Esophagus (tissue), 2 donors: ENCODE results near the gene VWA8. TPM values are rescaled to one million over a fixed set of nuclear protein-coding genes. Genes with fewer than 3 reads are reported as not detected.

ENCODE experiments used
- H3K27ac ChIP-seq, 2 donors: one replicate each; pipeline ENCODE4 v1.5.1; 2013; ENCODE audit warnings: low read depth in 2 of 2, mild to moderate bottlenecking in 2 of 2, inconsistent platforms in 1 of 2, low read length in 1 of 2, moderate library complexity in 1 of 2
- H3K27me3 ChIP-seq, 2 donors: one replicate each; pipeline ENCODE4 v1.6.1; 2013; ENCODE audit warnings: low read length in 2 of 2, control low read depth in 1 of 2, mild to moderate bottlenecking in 1 of 2; ENCODE audit not compliant: insufficient read depth in 2 of 2, control insufficient read depth in 1 of 2
- H3K36me3 ChIP-seq, 2 donors: one replicate each; pipeline ENCODE4 v1.6.1; 2013; ENCODE audit warnings: low read length in 1 of 2; ENCODE audit not compliant: control insufficient read depth in 2 of 2, insufficient read depth in 2 of 2
- H3K4me1 ChIP-seq, 2 donors: one replicate each; pipeline ENCODE4 v1.6.1; 2013; ENCODE audit warnings: low read length in 1 of 2; ENCODE audit not compliant: control insufficient read depth in 2 of 2, insufficient read depth in 2 of 2
- H3K4me3 ChIP-seq, 2 donors: one replicate each; pipeline ENCODE4 v1.5.1; 2013; ENCODE audit warnings: low read length in 2 of 2, mild to moderate bottlenecking in 2 of 2, low read depth in 1 of 2, moderate library complexity in 1 of 2
- H3K9me3 ChIP-seq, 2 donors: one replicate each; pipeline ENCODE4 v1.6.1; 2013; ENCODE audit warnings: mild to moderate bottlenecking in 2 of 2, low read depth in 1 of 2, low read length in 1 of 2, moderate library complexity in 1 of 2; ENCODE audit not compliant: control insufficient read depth in 2 of 2, insufficient read depth in 1 of 2
- WGBS, 2 donors: extraction: QIAGEN DNeasy Blood & Tissue Kit; methylation state at CpG; one replicate each; pipeline ENCODE4 v1.1.7; 2013; 5-methylcytosine and 5-hydroxymethylcytosine counted together
- polyA plus RNA-seq, 2 donors: library from polyadenylated mRNA; stranded (reverse); fragments of 200-250 nt; gene quantifications; one replicate each; pipeline ENCODE4 v1.2.3, GENCODE V29; 2013
- donor health status: healthy with polysubstance abuse.
- donor health status: Bipolar disorder and iron deficiency.

VWA8 gene
- polyA plus RNA-seq, 2 donors: 3.5 to 3.6 TPM

- H3K36me3 ChIP-seq: peaks cover 0 to 3% of the 10 kb centered on the region in 2 donors
- H3K27ac ChIP-seq: no peak overlapping the region
- WGBS, 2 donors: 95 to 100% methylated on average over 3 of the region's 3 CpGs
- H3K4me3 ChIP-seq: no peak overlapping the region
- H3K4me1 ChIP-seq: no peaks in the 10 kb centered on the region
- H3K27me3 ChIP-seq: no peaks in the 10 kb centered on the region
- no peaks in the 10 kb centered on the region for H3K9me3 ChIP-seq
Observed at GRCh38 chr13:41589434-41589833, 371.5 kb downstream of the VWA8 start.

- WGBS, 2 donors: 81 to 89% methylated on average over 2 of the region's 2 CpGs
Observed at GRCh38 chr13:41588899-41589298, 372.0 kb downstream of the VWA8 start.

GRCh38 chr13:41588448-41588847 lies 372.5 kb downstream of the VWA8 start:
- Histone ChIP-seq H3K27me3 (no peaks in the 10 kb centered on the region), H3K27ac (no peak overlapping the region)

More at GRCh38 chr13:41588899-41589298, 372.0 kb downstream of the VWA8 start:
- Histone ChIP-seq H3K9me3 (no peaks in the 10 kb centered on the region), H3K4me1 (no peaks in the 10 kb centered on the region), H3K4me3 (no peak overlapping the region), H3K27ac (no peak overlapping the region), H3K36me3 (peaks cover 0 to 3% of the 10 kb centered on the region in 2 donors), H3K27me3 (no peaks in the 10 kb centered on the region)

GRCh38 chr13:41587490-41587889 lies 373.4 kb downstream of the VWA8 start:
- Histone ChIP-seq H3K27ac (no peak overlapping the region), H3K4me1 (no peaks in the 10 kb centered on the region), H3K27me3 (no peaks in the 10 kb centered on the region), H3K4me3 (no peak overlapping the region), H3K9me3 (no peaks in the 10 kb centered on the region), H3K36me3 (peaks cover 0 to 3% of the 10 kb centered on the region in 2 donors)
- WGBS, 2 donors: 93 to 95% methylated on average over 9 of the region's 9 CpGs

More at GRCh38 chr13:41588448-41588847, 372.5 kb downstream of the VWA8 start:
- Histone ChIP-seq H3K4me3 (no peak overlapping the region), H3K4me1 (no peaks in the 10 kb centered on the region), H3K36me3 (peaks cover 0 to 3% of the 10 kb centered on the region in 2 donors), H3K9me3 (no peaks in the 10 kb centered on the region)
- 90 to 97% methylated on average over 1 of the region's 1 CpG for WGBS, 2 donors

- no peaks in the 10 kb centered on the region for H3K4me1 ChIP-seq
- peaks cover 0 to 3% of the 10 kb centered on the region in 2 donors for H3K36me3 ChIP-seq
- WGBS, 2 donors: 82 to 86% methylated on average over 4 of the region's 4 CpGs
- no peaks in the 10 kb centered on the region for H3K27me3 ChIP-seq
- H3K4me3 ChIP-seq: no peak overlapping the region
- no peak overlapping the region for H3K27ac ChIP-seq
- no peaks in the 10 kb centered on the region for H3K9me3 ChIP-seq
Observed at GRCh38 chr13:41586216-41586615, 374.7 kb downstream of the VWA8 start.

GRCh38 chr13:41582027-41582463 lies 378.9 kb downstream of the VWA8 start:
- Histone ChIP-seq H3K27me3 (no peaks in the 10 kb centered on the region), H3K4me1 (no peaks in the 10 kb centered on the region), H3K27ac (no peak overlapping the region), H3K36me3 (peaks cover 0 to 3% of the 10 kb centered on the region in 2 donors), H3K9me3 (no peaks in the 10 kb centered on the region), H3K4me3 (no peak overlapping the region)
- WGBS, 2 donors: 85 to 86% methylated on average over 6 of the region's 6 CpGs

- Histone ChIP-seq H3K27ac (no peak overlapping the region), H3K9me3 (no peaks in the 10 kb centered on the region)
Observed at GRCh38 chr13:41580345-41580744, 380.6 kb downstream of the VWA8 start.

GRCh38 chr13:41579881-41580280 lies 381.0 kb downstream of the VWA8 start:
- Histone ChIP-seq H3K4me1 (no peaks in the 10 kb centered on the region), H3K9me3 (no peaks in the 10 kb centered on the region), H3K27me3 (no peaks in the 10 kb centered on the region), H3K36me3 (no peaks in the 10 kb centered on the region), H3K27ac (no peak overlapping the region), H3K4me3 (no peak overlapping the region)
- WGBS, 2 donors: 89% methylated on average over 6 of the region's 6 CpGs

More at GRCh38 chr13:41580345-41580744, 380.6 kb downstream of the VWA8 start:
- no peaks in the 10 kb centered on the region for H3K36me3 ChIP-seq
- H3K4me3 ChIP-seq: no peak overlapping the region
- H3K4me1 ChIP-seq: no peaks in the 10 kb centered on the region
- no peaks in the 10 kb centered on the region for H3K27me3 ChIP-seq

GRCh38 chr13:41579168-41579567 lies 381.7 kb downstream of the VWA8 start:
- Histone ChIP-seq H3K27ac (no peak overlapping the region), H3K4me3 (no peak overlapping the region), H3K36me3 (no peaks in the 10 kb centered on the region), H3K9me3 (no peaks in the 10 kb centered on the region), H3K4me1 (no peaks in the 10 kb centered on the region), H3K27me3 (no peaks in the 10 kb centered on the region)
- WGBS, 2 donors: 83 to 90% methylated on average over 6 of the region's 6 CpGs

- no peaks in the 10 kb centered on the region for H3K9me3 ChIP-seq
- H3K27ac ChIP-seq: no peak overlapping the region
Observed at GRCh38 chr13:41578371-41578770, 382.5 kb downstream of the VWA8 start.

More at GRCh38 chr13:41578371-41578770, 382.5 kb downstream of the VWA8 start:
- Histone ChIP-seq H3K4me3 (no peak overlapping the region), H3K36me3 (no peaks in the 10 kb centered on the region), H3K27me3 (no peaks in the 10 kb centered on the region), H3K4me1 (no peaks in the 10 kb centered on the region)
- WGBS, 2 donors: 86 to 93% methylated on average over 5 of the region's 5 CpGs
